ENCODE results near the gene CDH4. TPM values are rescaled to one million over a fixed set of nuclear protein-coding genes. Genes with fewer than 3 reads are reported as not detected.

Gene CDH4
- total and polyA plus RNA-seq, 11 donors: 0.04 to 0.54 (median 0.08) TPM; not detected in 1

GRCh38 chr20:61803416-61803914, 551.4 kb downstream of the CDH4 start:
- 24 to 30% (median 29%) methylated on average over 19 of the region's 19 CpGs for WGBS, 4 donors
- ATAC-seq (no peak), DNase-seq (no peak)
- Histone ChIP-seq H3K27ac (no peak overlapping the region), H3K9me3 (no peaks in the 10 kb centered on the region), H3K27me3 (peaks cover 0 to 78% (median 17%) of the 10 kb centered on the region in 9 donors), H3K4me3 (peak overlapping the region in 2 of 12 donors; percentile 9 to 17), H3K36me3 (no peaks in the 10 kb centered on the region), H3K4me1 (no peaks in the 10 kb centered on the region)
- TF ChIP-seq CTCF (IDR thresholded peaks at IDR 0.05): no peak
- TF ChIP-seq POLR2A (IDR thresholded peaks at IDR 0.05): no peak
- intact Hi-C loops (cut with DNase I): no loop called here

- H3K27me3 ChIP-seq: peaks cover 0 to 84% (median 17%) of the 10 kb centered on the region in 9 donors
- DNase-seq: no peak
- intact Hi-C loops (cut with DNase I): no loop called here
- H3K27ac ChIP-seq: no peak overlapping the region
- no peaks in the 10 kb centered on the region for H3K9me3 ChIP-seq
- no peaks in the 10 kb centered on the region for H3K4me1 ChIP-seq
- TF ChIP-seq CTCF (IDR thresholded peaks at IDR 0.05) (no peak), POLR2A (IDR thresholded peaks at IDR 0.05) (no peak)
- WGBS, 4 donors: 43 to 50% (median 46%) methylated on average over 27 of the region's 27 CpGs
- peak overlapping the region in 2 of 12 donors; percentile 9 to 17 for H3K4me3 ChIP-seq
- ATAC-seq: no peak
- no peaks in the 10 kb centered on the region for H3K36me3 ChIP-seq
Observed at GRCh38 chr20:61803915-61804751, 552.1 kb downstream of the CDH4 start.

- no peaks in the 10 kb centered on the region for H3K36me3 ChIP-seq
- intact Hi-C loops (cut with DNase I): no loop called here
- ATAC-seq: no peak
- no peak for TF ChIP-seq CTCF (IDR thresholded peaks at IDR 0.05)
- no peak for TF ChIP-seq POLR2A (IDR thresholded peaks at IDR 0.05)
- no peak for DNase-seq
- H3K4me1 ChIP-seq: no peaks in the 10 kb centered on the region
- no peak overlapping the region for H3K4me3 ChIP-seq
- H3K27me3 ChIP-seq: peaks cover 0 to 83% (median 17%) of the 10 kb centered on the region in 9 donors
- H3K9me3 ChIP-seq: no peaks in the 10 kb centered on the region
- no peak overlapping the region for H3K27ac ChIP-seq
- 87 to 92% (median 88%) methylated on average over 9 to 13 of the region's 13 CpGs for WGBS, 4 donors
Observed at GRCh38 chr20:61804752-61805295, 552.8 kb downstream of the CDH4 start.

- 83 to 91% (median 85%) methylated on average over 10 to 12 of the region's 12 CpGs for WGBS, 4 donors
- DNase-seq: no peak
- peaks cover 0 to 78% (median 16%) of the 10 kb centered on the region in 9 donors for H3K27me3 ChIP-seq
- H3K4me3 ChIP-seq: no peak overlapping the region
- H3K4me1 ChIP-seq: no peaks in the 10 kb centered on the region
- H3K27ac ChIP-seq: no peak overlapping the region
- intact Hi-C loops (cut with DNase I): no loop called here
- no peaks in the 10 kb centered on the region for H3K36me3 ChIP-seq
- ATAC-seq: no peak
- TF ChIP-seq POLR2A (IDR thresholded peaks at IDR 0.05) (no peak), CTCF (IDR thresholded peaks at IDR 0.05) (no peak)
- H3K9me3 ChIP-seq: no peaks in the 10 kb centered on the region
Observed at GRCh38 chr20:61805365-61805764, 553.3 kb downstream of the CDH4 start.
